Stomach (tissue), 9 donors: ENCODE data around the gene RTKN2. TPM values are rescaled to one million over a fixed set of nuclear protein-coding genes. Genes with fewer than 3 reads are reported as not detected.

Source experiments
- DNase-seq, 2 donors: peaks; one replicate each; pipeline versions ENCODE4 v3.0.0 to v3.0.0-alpha.2; 2013 to 2019
- H3K27ac ChIP-seq, 5 donors: fragments of 200-600 bp in 4 of 5; sonication (generic) in 4 of 5; one replicate each; pipeline ENCODE4 v1.5.1; 2013 to 2019; ENCODE audit warnings: mild to moderate bottlenecking in 1 of 5, moderate library complexity in 1 of 5
- H3K27me3 ChIP-seq, 3 donors: fragments of 200-600 bp; sonication (generic); one replicate each; pipeline ENCODE4 v1.5.1; 2017 to 2019; ENCODE audit warnings: mixed run types in 1 of 3
- H3K36me3 ChIP-seq, 4 donors: fragments of 200-600 bp; sonication (generic); 1 replicate in 3 of 4; 2 replicates in 1 of 4; pipeline ENCODE4 v1.5.1; 2016 to 2019
- H3K4me1 ChIP-seq, 4 donors: fragments of 200-600 bp; sonication (generic); one replicate each; pipeline ENCODE4 v1.5.1; 2016 to 2019
- H3K4me3 ChIP-seq, 4 donors: fragments of 200-600 bp; sonication (generic) in 3 of 4; one replicate each; pipeline ENCODE4 v1.5.1; 2016 to 2019; ENCODE audit warnings: mild to moderate bottlenecking in 1 of 4
- H3K9me3 ChIP-seq, 4 donors: fragments of 200-600 bp; sonication (generic); one replicate each; pipeline ENCODE4 v1.5.1; 2016 to 2019
- CTCF ChIP-seq, 7 experiments: fragments of 450-650 bp in 4 of 7; fragments of 200-600 bp in 3 of 7; sonication (generic) in 3 of 7; IDR thresholded peaks; one replicate each; pipeline ENCODE4 v1.5.1; 2016 to 2019; ENCODE audit warnings: antibody characterized with exemption in 7 of 7, control low read depth in 2 of 7, mild to moderate bottlenecking in 1 of 7
- EP300 ChIP-seq: sonication (generic); formaldehyde crosslinking; IDR thresholded peaks from one replicate; pipeline ENCODE4 v1.6.1; 2017; ENCODE audit warnings: antibody characterized with exemption
- POLR2A ChIP-seq, 4 donors: fragments of 450-650 bp; IDR thresholded peaks; one replicate each; pipeline ENCODE4 v1.6.1; 2016; ENCODE audit warnings: antibody characterized with exemption in 4 of 4, control low read depth in 2 of 4, mild to moderate bottlenecking in 1 of 4, moderate library complexity in 1 of 4
- POLR2AphosphoS5 ChIP-seq, 3 donors: sonication (generic); formaldehyde crosslinking; IDR thresholded peaks; one replicate each; pipeline ENCODE4 v1.6.1; 2016; ENCODE audit warnings: antibody characterized with exemption in 3 of 3
- WGBS, 5 donors: extraction: QIAGEN DNeasy Blood & Tissue Kit in 3 of 5; methylation state at CpG; one replicate each; pipeline versions ENCODE4 v1.1.5 to v1.1.7; 2013 to 2018; 5-methylcytosine and 5-hydroxymethylcytosine counted together
- intact Hi-C: fragments of 100-400 bp; cut with DNase I; formaldehyde crosslinking; loops from one replicate; pipeline ENCODE4 v1.15.1; 2023; ENCODE audit warnings: low total_unique reads
- polyA plus RNA-seq, 3 donors: library from polyadenylated mRNA; stranded (reverse); fragments of 200-250 nt; gene quantifications; one replicate each; pipeline ENCODE4 v1.2.3, GENCODE V29; 2013
- total RNA-seq, 5 donors: library from RNA; depleted of rRNA; stranded (reverse); fragments of >200 nt; gene quantifications; one replicate each; pipeline versions ENCODE4 v1.1.0 to v1.2.3, GENCODE V29; 2014 to 2016
- donor health status: healthy with polysubstance abuse.
- donor health status: Bipolar disorder and iron deficiency.
- donor health status: healthy.

RTKN2 gene
- total and polyA plus RNA-seq, 8 donors, result 0.15 to 8.4 (median 1.8) TPM; not detected in 2

- Histone ChIP-seq H3K27ac (no peak overlapping the region), H3K4me3 (no peak overlapping the region), H3K4me1 (peaks cover 0 to 5% (median 0%) of the 10 kb centered on the region in 4 donors), H3K36me3 (no peaks in the 10 kb centered on the region), H3K9me3 (no peaks in the 10 kb centered on the region), H3K27me3 (no peaks in the 10 kb centered on the region)
- WGBS, 5 donors, result 44 to 67% (median 58%) methylated on average over 1 of the region's 1 CpG
- no peak for TF ChIP-seq POLR2AphosphoS5 (IDR thresholded peaks at IDR 0.05)
- TF ChIP-seq POLR2A (IDR thresholded peaks at IDR 0.05), result no peak
- TF ChIP-seq CTCF (IDR thresholded peaks at IDR 0.05), result no peak
- no peak for TF ChIP-seq EP300
- no peak for DNase-seq
- intact Hi-C loops, result no loop called here
Observed at GRCh38 chr10:62277971-62278370, 9.3 kb upstream of the RTKN2 start.

GRCh38 chr10:62270020-62270419, 1.4 kb upstream of the RTKN2 start:
- TF ChIP-seq POLR2A (IDR thresholded peaks at IDR 0.05), result no peak
- no peak for TF ChIP-seq CTCF (IDR thresholded peaks at IDR 0.05)
- TF ChIP-seq EP300, result no peak
- TF ChIP-seq POLR2AphosphoS5 (IDR thresholded peaks at IDR 0.05), result no peak
- intact Hi-C loops, result no loop called here
- Histone ChIP-seq H3K36me3 (no peaks in the 10 kb centered on the region), H3K9me3 (no peaks in the 10 kb centered on the region), H3K4me1 (peaks cover 4 to 17% (median 12%) of the 10 kb centered on the region in 4 donors), H3K27ac (no peak overlapping the region), H3K4me3 (no peak overlapping the region), H3K27me3 (peaks cover 0 to 10% (median 0%) of the 10 kb centered on the region in 3 donors)
- no peak for DNase-seq
- 84 to 92% (median 86%) methylated on average over 4 of the region's 4 CpGs for WGBS, 5 donors

- H3K27ac ChIP-seq, result peak overlapping the region in 2 of 5 donors; percentile 50 to 52
- H3K4me1 ChIP-seq, result peaks cover 4 to 17% (median 12%) of the 10 kb centered on the region in 4 donors
- TF ChIP-seq POLR2AphosphoS5 (IDR thresholded peaks at IDR 0.05), result no peak
- no peak for TF ChIP-seq CTCF (IDR thresholded peaks at IDR 0.05)
- no peak for TF ChIP-seq POLR2A (IDR thresholded peaks at IDR 0.05)
- no peak for TF ChIP-seq EP300
- H3K27me3 ChIP-seq, result peaks cover 0 to 10% (median 0%) of the 10 kb centered on the region in 3 donors
- DNase-seq, result peak in 1 of 2 donors; percentile 46
- H3K36me3 ChIP-seq, result no peaks in the 10 kb centered on the region
- 1 to 4% (median 2%) methylated on average over 16 to 19 of the region's 19 CpGs for WGBS, 5 donors
- intact Hi-C loops, result no loop called here
- H3K4me3 ChIP-seq, result peak overlapping the region; percentile 70 to 80 (median 70)
- H3K9me3 ChIP-seq, result no peaks in the 10 kb centered on the region
Observed at GRCh38 chr10:62268027-62268398, 631 bp downstream of the RTKN2 start.

GRCh38 chr10:62266611-62267010, 2.0 kb downstream of the RTKN2 start:
- Histone ChIP-seq H3K27me3 (peaks cover 0 to 10% (median 0%) of the 10 kb centered on the region in 3 donors), H3K9me3 (no peaks in the 10 kb centered on the region), H3K27ac (no peak overlapping the region), H3K4me1 (peaks cover 4 to 17% (median 12%) of the 10 kb centered on the region in 4 donors), H3K36me3 (no peaks in the 10 kb centered on the region), H3K4me3 (no peak overlapping the region)
- 41 to 62% (median 52%) methylated on average over 3 of the region's 3 CpGs for WGBS, 5 donors
- DNase-seq, result no peak
- intact Hi-C loops, result no loop called here
- TF ChIP-seq POLR2AphosphoS5 (IDR thresholded peaks at IDR 0.05) (no peak), POLR2A (IDR thresholded peaks at IDR 0.05) (no peak), CTCF (IDR thresholded peaks at IDR 0.05) (no peak), EP300 (no peak)
